Caco-2 (cell line): ENCODE data around the gene SLC35F1. TPM values are rescaled to one million over a fixed set of nuclear protein-coding genes. Genes with fewer than 3 reads are reported as not detected.

ENCODE experiments used
- BruUV-seq: library from RNA; stranded (reverse); fragments of 400-500 nt; replicated peaks from 2 replicates; lab custom pipeline; 2021; lab: Mats Ljungman, UMichigan
- CTCF ChIA-PET: fragments of 300-600 bp; sonication (Branson Sonifier 250); formaldehyde crosslinking; loops from one replicate; lab custom pipeline; 2022; ENCODE audit warnings: antibody characterized with exemption; lab: Charles Lee
- POLR2A ChIA-PET: fragments of 300-600 bp; sonication (Branson Sonifier 250); formaldehyde crosslinking; loops from one replicate; lab custom pipeline; 2022; ENCODE audit warnings: antibody characterized with exemption; lab: Charles Lee
- DNase-seq, 2 experiments: peaks; one replicate each; pipeline versions ENCODE4 v3.0.0 to v3.0.0-alpha.2; 2020 to 2022
- H3K27me3 ChIP-seq: replicated peaks from 2 replicates; pipeline ENCODE4 v1.6.0; 2011; ENCODE audit warnings: low read length; ENCODE audit not compliant: control insufficient read depth, insufficient read depth
- H3K36me3 ChIP-seq: 2 replicates; pipeline ENCODE4 v1.5.1; 2011; ENCODE audit warnings: low read length; ENCODE audit not compliant: control insufficient read depth, insufficient read depth
- H3K4me1 ChIP-seq: fragments of 250-450 bp; sonication (Bioruptor Pico); 2 replicates; pipeline ENCODE4 v1.5.1; 2020; ENCODE audit warnings: mild to moderate bottlenecking
- H3K4me3 ChIP-seq: 2 replicates; pipeline ENCODE4 v1.5.1; 2011; ENCODE audit warnings: low read depth, mild to moderate bottlenecking, control low read depth, low read length
- H3K9me3 ChIP-seq: fragments of 250-450 bp; sonication (Bioruptor Pico); 2 replicates; pipeline ENCODE4 v1.5.1; 2020; ENCODE audit warnings: mild to moderate bottlenecking, moderate library complexity
- H3K27ac Mint-ChIP-seq: one replicate; pipeline ENCODE4 v1.8.0; 2022; ENCODE audit warnings: mixed read lengths; ENCODE audit not compliant: unreplicated experiment
- H3K27me3 Mint-ChIP-seq: one replicate; pipeline ENCODE4 v1.8.0; 2022; ENCODE audit warnings: mixed read lengths; ENCODE audit not compliant: insufficient read depth, unreplicated experiment
- H3K36me3 Mint-ChIP-seq: one replicate; pipeline ENCODE4 v1.8.0; 2022; ENCODE audit warnings: mild to moderate bottlenecking, mixed read lengths; ENCODE audit not compliant: insufficient read depth, unreplicated experiment
- H3K4me1 Mint-ChIP-seq: one replicate; pipeline ENCODE4 v1.8.0; 2022; ENCODE audit warnings: low read depth, mixed read lengths; ENCODE audit not compliant: unreplicated experiment
- H3K4me3 Mint-ChIP-seq: one replicate; pipeline ENCODE4 v1.8.0; 2022; ENCODE audit warnings: mild to moderate bottlenecking, moderate library complexity, mixed read lengths; ENCODE audit not compliant: unreplicated experiment
- H3K9me3 Mint-ChIP-seq: one replicate; pipeline ENCODE4 v1.8.0; 2022; ENCODE audit warnings: mixed read lengths; ENCODE audit not compliant: unreplicated experiment
- CTCF ChIP-seq, 2 experiments: fragments of 200-600 bp in 1 of 2; IDR thresholded peaks; 1 replicate in 1 of 2; 2 replicates in 1 of 2; pipeline versions ENCODE4 v1.5.1 to v1.8.0; 2011 to 2022; ENCODE audit warnings: antibody characterized with exemption in 1 of 2, control low read depth in 1 of 2, inconsistent platforms in 1 of 2, low read depth in 1 of 2, low read length in 1 of 2, mild to moderate bottlenecking in 1 of 2, moderate library complexity in 1 of 2; ENCODE audit not compliant: insufficient read depth in 1 of 2, severe bottlenecking in 1 of 2, unreplicated experiment in 1 of 2
- intact Hi-C: fragments of 100-400 bp; cut with micrococcal nuclease; formaldehyde crosslinking; loops from one replicate; pipeline ENCODE4 v1.10.0; 2022; ENCODE audit not compliant: unreplicated experiment
- total RNA-seq: library from RNA; stranded (reverse); gene quantifications from 2 replicates; pipeline ENCODE4 v1.2.3, GENCODE V29; 2022

Gene SLC35F1
- total RNA-seq, 1 experiment from 2014 or later: not detected

- no peak for DNase-seq
- intact Hi-C loops: no loop called here
- Mint-ChIP-seq H3K9me3 (no peaks in the 10 kb centered on the region), H3K27ac (no peak overlapping the region), H3K4me3 (no peak overlapping the region), H3K27me3 (peaks cover 8% of the 10 kb centered on the region), H3K36me3 (no peaks in the 10 kb centered on the region), H3K4me1 (no peaks in the 10 kb centered on the region)
- Histone ChIP-seq H3K4me3 (no peak overlapping the region), H3K27me3 (no peaks in the 10 kb centered on the region), H3K9me3 (no peaks in the 10 kb centered on the region), H3K4me1 (no peaks in the 10 kb centered on the region), H3K36me3 (no peaks in the 10 kb centered on the region)
- ChIA-PET POLR2A (no interaction called here), CTCF (no interaction called here)
- no peak for TF ChIP-seq CTCF (IDR thresholded peaks at IDR 0.05; ENCODE audit: insufficient read depth in 1 of 2, low read depth in 1 of 2, low read length in 1 of 2, severe bottlenecking in 1 of 2, unreplicated experiment in 1 of 2)
- BruUV-seq: no TSS peak
Observed at GRCh38 chr6:118187568-118188164, 280.6 kb downstream of the SLC35F1 start.

- no peak for TF ChIP-seq CTCF (IDR thresholded peaks at IDR 0.05; ENCODE audit: insufficient read depth in 1 of 2, low read depth in 1 of 2, low read length in 1 of 2, severe bottlenecking in 1 of 2, unreplicated experiment in 1 of 2)
- BruUV-seq: no TSS peak
- Histone ChIP-seq H3K4me1 (no peaks in the 10 kb centered on the region), H3K9me3 (no peaks in the 10 kb centered on the region), H3K4me3 (no peak overlapping the region), H3K27me3 (no peaks in the 10 kb centered on the region), H3K36me3 (no peaks in the 10 kb centered on the region)
- Mint-ChIP-seq H3K36me3 (no peaks in the 10 kb centered on the region), H3K4me1 (no peaks in the 10 kb centered on the region), H3K27ac (no peak overlapping the region), H3K4me3 (no peak overlapping the region), H3K9me3 (no peaks in the 10 kb centered on the region), H3K27me3 (peaks cover 8% of the 10 kb centered on the region)
- DNase-seq: no peak
- CTCF ChIA-PET: no interaction called here
- intact Hi-C loops: no loop called here
- POLR2A ChIA-PET: no interaction called here
Observed at GRCh38 chr6:118188561-118188960, 281.5 kb downstream of the SLC35F1 start.

GRCh38 chr6:118197539-118197938, 290.5 kb downstream of the SLC35F1 start:
- no peak for TF ChIP-seq CTCF (IDR thresholded peaks at IDR 0.05; ENCODE audit: insufficient read depth in 1 of 2, low read depth in 1 of 2, low read length in 1 of 2, severe bottlenecking in 1 of 2, unreplicated experiment in 1 of 2)
- H3K27me3 ChIP-seq: no peaks in the 10 kb centered on the region
- Mint-ChIP-seq H3K36me3 (no peaks in the 10 kb centered on the region), H3K27ac (no peak overlapping the region), H3K9me3 (no peaks in the 10 kb centered on the region), H3K4me1 (no peaks in the 10 kb centered on the region), H3K4me3 (no peak overlapping the region), H3K27me3 (no peaks in the 10 kb centered on the region)
- DNase-seq: no peak
- POLR2A ChIA-PET: no interaction called here
- no peak overlapping the region for H3K4me3 ChIP-seq
- BruUV-seq: no TSS peak
- CTCF ChIA-PET: no interaction called here
- H3K9me3 ChIP-seq: no peaks in the 10 kb centered on the region
- H3K4me1 ChIP-seq: no peaks in the 10 kb centered on the region
- intact Hi-C loops: no loop called here
- H3K36me3 ChIP-seq: no peaks in the 10 kb centered on the region
